Bone marrow (tissue), 2 donors: ENCODE measurements around the gene PEAR1.
A peak's percentile ranks its signal among the peaks of the same experiment; 100 is the strongest.

Experiments
- DNase-seq, 2 donors: peaks; one replicate each; lab custom pipeline; 2025; lab: John Stamatoyannopoulos, UW

Gene PEAR1

GRCh38 chr1:156963621-156964020 lies 70.1 kb downstream of the PEAR1 start:
- DNase-seq = peak in 1 of 2 donors; percentile 28

- DNase-seq = no peak
Observed at GRCh38 chr1:156964441-156964840, 70.9 kb downstream of the PEAR1 start.
